GM19351 (cell line): ENCODE measurements around the gene NR2F2.

ENCODE experiments used
- ATAC-seq: cut with Tn5 transposase; IDR thresholded peaks from one replicate; pipeline ENCODE4 v1.9.1; 2021; ENCODE audit warnings: mild to moderate bottlenecking, moderate library complexity; ENCODE audit not compliant: unreplicated experiment

The NR2F2 gene

GRCh38 chr15:96352604-96353405 is 22.3 kb downstream of the NR2F2 start:
- ATAC-seq, result no peak

GRCh38 chr15:96353416-96353929 is 23.0 kb downstream of the NR2F2 start:
- ATAC-seq, result no peak

DNA sequence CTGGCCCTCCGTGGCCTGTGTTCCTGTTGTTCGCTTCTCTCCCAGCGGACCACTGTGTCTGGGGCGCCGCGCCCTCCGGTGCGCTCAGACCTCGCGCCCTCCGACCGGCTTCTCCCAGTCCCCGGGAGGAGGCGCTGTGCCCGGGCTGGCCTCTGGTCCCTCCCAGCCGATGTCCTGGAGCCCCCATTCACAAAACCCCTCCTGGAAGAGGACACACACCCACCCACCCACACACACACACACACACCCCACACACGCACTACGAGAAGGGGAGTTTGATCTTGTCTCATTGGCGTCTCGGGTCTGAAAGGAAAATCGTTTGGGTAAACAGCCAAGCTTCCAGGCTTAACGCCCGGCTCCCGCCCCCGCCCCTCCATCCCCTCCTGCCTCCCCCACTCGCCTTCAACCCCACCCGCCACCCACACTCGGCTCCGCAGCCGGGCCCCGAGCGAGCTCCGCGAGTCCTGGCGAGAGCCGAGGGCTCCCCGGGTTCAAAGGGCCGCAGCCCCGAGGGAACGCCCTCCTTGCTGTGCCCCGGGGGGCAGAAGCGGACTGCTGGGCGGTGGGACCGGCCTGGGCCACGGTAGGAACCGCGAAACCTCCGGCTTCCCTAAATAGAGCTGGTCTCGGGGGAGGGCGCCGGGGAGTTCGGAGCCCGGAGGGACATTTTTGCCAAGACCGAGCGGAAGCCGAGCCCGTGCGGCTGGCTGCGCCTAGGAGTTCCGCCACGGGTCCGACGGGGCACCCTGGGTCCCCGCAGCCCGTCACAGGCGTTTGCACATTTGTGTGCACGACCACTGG is 23.6 kb downstream of the NR2F2 start:
- no peak for ATAC-seq

DNA sequence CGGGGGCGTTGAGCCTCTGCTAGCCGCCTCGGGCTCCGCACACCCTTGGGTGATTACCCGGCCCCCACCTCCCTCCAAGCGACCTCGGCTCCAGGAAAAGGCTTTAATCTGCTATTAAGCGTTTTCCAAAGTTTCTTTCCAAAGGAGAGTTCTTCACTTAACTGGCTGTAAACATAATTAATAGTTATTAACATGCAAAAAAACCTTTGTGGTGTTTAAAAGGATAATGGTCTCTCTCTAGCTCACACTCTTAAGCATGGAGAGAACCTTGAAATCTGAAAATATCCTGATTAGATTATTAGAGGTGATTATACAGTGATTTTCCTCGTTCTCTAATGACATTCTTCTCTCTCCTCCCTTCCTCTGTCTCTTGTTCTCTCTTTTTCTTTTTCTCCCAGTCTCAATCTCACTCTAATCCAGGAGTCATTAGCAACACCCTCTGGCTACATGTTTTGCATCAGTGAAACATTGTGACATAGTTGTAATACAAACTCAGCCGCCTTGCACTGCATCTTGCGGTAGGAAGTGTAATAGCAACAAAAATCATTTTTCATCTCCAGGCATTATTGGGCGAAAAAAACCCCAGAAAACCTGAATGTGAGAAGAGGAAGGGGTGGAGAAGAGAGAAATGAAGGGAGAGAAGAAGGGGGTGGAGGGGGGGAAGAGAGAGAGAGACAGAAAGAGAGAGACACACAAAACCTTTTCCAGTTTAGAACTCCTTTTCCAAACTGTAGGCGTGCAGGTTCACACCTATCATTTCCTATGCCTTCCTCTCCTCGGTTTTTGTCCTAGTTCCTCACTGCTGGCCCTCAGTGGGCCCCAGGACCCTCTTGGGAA is 24.4 kb downstream of the NR2F2 start:
- no peak for ATAC-seq

DNA sequence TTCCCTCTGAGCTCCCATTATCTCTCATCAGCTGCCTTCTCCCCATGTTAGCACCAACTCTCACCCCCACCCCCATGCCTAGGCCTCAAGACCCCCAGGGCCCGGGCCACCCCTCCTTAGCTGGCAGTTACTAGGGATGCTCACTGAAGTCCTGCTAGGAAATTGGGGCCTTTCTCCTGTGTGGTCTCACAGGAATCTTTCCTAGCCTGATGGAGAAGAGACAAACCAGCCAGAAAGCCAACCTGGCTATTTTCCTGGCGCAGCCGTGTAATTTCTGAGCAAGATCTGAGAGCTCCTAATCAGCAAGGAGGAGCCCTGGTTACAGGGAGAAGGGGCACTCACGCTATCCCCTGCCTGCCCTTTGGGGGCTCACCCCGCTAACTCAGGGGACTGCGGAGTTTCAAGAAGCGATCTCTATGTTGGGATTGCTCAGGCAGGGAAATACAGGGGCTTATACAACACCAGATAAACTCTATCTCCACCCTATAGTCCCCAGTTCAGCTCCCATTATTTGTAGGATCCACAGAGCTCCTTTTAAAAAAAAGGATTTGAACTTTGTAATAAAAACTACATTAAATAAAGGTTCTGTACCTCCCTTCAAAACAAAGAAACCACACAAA is 25.2 kb downstream of the NR2F2 start:
- no peak for ATAC-seq

DNA sequence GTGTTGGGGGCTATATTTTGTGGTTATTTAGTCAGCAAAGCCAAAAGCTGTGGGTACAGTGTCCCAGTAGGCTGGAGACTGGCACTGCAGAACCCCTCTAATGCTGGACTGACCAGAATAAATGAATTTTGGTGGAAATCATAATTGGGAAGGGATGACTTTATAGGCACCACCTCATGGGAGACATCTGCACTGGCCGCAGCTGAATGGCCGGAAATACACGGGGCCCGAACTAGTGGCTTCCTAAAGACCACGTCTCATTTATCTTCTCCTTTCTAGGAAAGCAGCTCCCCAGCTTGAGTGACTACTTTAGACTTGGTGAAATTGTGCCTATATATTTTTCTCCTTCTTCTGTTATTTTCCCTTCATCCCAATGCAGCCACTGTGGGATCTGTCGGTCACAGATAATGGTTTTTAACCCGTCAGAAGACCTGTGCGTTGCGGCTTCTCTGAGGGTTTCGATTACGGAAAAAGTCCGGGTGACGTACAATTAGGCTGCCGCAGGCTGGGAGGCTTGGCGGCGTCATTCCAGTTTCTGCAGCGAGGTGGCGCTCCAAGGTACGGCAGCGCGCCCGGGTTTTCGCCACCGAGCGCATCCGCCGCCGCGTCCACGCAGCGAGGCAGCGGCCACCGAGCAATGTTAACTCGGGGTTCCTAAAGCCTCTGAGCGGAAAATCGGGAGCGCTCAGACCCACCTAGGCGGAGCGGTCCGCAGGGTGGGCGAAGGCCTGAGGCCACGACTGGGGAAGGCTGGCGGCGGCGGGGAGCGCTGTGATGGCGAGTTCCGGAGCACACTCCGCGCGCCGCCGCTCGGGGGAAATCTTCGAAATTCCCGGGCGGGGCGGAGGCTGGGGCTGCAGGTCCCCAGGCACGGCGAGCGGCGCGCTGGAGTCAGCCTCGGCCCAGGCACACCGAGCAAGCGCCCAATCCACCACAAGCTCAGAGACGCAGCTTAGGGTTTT is 26.3 kb downstream of the NR2F2 start:
- ATAC-seq, result peak; percentile 75

DNA sequence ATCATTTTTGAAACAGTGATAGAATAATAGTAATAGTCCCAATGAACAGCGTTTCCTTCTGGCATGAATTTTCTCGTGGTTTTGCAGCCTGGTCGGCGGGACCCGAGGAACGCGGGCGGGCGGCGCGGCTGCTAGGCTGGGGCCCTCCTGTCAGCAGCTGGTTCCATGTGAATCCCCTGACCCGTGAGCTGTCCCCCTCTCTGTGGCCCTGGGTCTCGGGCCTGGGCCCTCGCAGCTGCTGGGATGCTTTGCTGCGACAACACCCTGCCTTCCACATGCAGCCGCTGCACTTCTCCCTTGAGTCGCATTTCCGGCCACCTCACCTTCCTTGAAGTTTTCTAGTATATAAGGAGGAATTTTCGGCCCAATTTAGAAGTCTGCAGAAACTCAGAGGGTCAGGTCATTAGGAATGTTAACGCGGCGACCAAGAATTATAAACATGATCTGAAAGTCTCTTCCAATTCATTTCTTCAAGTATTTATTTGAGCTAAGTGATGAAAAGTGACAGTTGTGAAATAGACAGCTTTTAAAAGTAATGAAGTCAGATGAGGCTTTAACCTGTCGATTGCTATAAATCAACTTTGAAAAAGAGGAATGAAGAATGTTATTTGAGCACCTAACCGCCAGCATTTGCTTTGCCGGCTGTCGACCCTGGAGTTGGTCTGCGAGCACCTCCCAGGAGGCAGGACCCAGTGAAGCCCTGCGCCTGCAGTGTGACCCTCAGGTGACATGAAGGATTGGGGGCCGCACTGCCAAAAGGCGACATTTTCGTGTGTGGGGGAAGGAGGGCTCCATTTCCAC is 27.7 kb downstream of the NR2F2 start:
- ATAC-seq, result no peak

- no peak for ATAC-seq
Observed at GRCh38 chr15:96358821-96359615, 28.5 kb downstream of the NR2F2 start.

DNA sequence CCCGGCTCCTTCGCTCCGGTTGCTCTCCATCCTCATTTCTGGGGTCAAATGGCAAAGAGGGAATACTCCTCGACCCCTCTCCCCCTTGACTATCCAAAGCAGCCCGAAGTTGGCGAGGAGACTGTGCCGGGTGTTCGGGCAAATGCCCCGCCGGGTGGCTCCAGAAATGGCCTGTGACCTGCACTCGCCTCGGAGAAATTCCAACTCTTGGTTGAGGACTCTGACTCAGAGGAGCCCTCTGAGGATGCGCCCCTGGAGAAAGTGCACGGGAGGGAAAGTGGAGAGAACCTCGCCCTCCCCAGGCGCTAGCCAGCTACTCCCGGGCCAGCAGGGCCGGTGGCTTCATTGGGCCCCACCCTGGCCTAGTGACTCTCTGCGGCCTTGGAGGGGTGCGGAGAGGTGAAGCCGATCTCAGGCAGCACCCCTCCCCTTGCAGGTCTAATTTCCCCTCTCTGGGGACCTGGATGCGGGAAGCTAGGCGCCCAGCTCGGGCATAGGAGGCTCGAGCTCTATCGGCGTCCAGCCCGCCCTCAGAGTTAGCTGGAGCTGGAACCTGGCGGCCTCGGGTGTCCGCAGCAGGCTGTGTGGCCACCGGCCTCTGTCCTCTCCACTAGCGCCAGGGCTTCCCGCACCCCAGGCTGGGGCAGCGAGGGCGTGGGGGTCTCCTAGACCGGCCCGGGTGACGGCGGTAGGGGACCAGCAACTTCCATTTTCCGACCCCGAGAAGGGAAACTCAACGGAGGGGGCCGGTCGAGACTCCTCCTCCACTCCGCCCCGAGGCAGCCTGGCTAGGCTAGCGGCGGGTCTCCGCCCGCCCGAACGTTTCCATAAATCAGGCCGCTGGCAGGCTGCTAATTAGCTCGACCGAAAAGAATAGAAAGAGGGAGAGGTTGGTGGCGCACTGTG is 29.4 kb downstream of the NR2F2 start:
- no peak for ATAC-seq

DNA sequence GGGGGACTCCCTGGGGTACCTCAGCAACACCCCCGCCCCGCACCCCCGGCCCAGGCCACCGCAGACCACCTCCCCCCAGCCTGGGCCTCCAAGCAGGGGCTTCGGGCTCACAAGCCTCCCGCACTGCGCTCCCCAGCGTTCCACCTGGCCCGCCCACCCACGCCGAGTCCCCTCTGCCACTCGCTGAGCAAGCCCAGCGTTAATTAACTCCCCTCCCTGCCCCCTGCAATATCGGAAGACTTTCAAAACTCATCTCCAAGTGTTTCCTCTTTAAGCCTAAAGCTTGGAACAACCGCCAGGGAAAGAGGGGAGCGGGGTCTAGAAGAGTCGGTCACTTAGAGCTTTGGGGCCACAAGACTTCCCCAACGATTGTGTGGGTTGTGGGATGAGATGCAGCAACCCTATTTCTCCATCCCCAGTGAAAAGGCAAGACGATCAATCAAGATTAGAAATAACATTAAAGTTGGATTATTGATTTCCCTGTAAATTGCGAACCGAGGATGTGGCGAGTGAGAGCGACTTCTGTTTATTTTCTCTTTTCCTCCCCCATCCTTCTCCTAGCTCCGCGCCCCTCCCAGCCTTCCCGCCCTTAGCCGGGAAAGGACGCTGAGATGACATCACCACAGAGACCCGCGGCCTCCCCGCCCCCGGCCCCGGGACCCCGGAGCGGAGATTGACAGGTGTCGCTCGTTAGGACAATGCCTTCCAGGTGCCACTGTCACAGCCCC is 30.2 kb downstream of the NR2F2 start:
- ATAC-seq, result no peak

GRCh38 chr15:96361309-96362010 is 31.0 kb downstream of the NR2F2 start:
- no peak for ATAC-seq

DNA sequence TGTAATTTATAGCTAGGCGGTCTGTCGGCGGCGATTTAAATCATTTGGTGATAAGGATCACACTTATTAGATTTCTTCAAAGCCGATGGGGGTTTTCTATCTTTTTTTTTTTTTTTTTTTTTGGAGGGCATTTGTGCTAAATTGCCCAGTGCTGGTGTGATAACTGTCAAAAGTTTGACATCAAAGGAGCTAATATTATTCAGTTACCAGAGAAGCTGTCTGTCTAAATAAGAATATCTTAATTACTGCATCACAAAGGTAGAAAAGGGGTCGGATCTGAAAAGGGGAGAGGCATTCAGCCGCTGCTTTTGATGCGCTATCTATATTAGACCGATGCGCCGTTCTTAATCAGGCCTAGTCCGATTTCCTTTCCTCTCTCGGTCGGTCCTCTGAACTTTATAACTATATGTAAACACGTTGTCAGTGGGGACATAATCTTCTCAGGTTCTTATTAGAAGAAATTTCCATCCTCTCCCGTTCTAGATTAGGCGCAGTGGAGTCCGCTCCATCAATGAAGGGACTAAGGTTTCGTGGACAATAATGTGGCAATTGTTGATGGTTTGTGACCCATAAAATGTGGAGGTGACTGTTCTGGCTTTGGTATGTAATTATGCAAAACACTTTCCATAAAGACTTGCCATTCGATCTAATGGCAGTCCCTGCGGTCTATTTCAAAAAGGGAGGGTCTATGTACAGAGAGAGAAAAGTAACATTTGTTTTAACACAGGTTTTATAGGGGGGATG is 31.7 kb downstream of the NR2F2 start:
- no peak for ATAC-seq

DNA sequence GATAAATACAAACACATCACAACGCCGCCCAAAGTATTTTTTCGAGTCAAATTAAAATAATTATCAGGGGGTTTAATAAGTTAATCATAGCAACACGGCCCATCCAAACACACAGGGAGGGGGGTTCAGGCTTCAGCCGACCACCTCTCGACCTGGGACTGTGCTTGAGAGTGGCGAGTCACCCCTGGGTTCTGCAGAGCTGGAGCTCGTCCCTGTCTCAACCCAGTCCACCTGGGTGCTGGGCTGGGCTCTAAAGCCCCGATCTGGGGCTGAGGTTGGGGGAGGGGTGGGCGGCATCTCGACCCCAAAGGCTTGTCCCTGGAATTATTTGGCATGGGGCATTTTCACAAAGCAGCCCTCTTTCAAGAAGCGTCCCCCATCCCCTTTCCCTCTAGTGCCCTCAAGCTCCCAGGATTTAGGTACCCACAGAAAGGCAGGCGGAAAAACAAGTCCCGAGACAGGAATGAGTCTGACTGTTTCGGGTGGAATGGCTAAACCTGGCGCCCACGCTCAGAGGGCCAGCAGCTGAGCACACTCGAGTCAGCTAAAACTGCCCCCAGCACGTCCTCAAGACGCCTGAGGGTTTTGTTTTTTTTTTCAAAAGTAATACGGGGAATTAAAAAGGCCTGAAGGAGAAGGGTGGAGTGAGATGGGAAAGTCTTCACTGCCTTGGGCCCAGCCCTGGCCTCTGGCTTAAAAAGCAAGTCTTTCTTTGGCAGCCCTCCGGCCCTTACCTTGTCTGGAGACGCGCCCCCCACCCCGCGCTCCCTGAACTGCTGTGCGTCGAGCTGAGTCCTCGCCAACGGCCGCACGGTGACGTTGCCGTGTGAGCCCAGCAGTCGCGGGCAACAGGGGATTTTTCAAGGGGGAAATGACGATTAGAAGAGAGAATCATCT is 32.5 kb downstream of the NR2F2 start:
- no peak for ATAC-seq

GRCh38 chr15:96363707-96364106 is 33.2 kb downstream of the NR2F2 start:
- no peak for ATAC-seq
